NB4 (cell line): ENCODE measurements around the gene STXBP2.

Experiments used
- MYC ChIP-seq: IDR thresholded peaks from 2 replicates; pipeline ENCODE4 v1.6.1; 2011; ENCODE audit warnings: low read depth, low read length
- POLR2A ChIP-seq: IDR thresholded peaks from 2 replicates; pipeline ENCODE4 v1.6.1; 2011; ENCODE audit warnings: mild to moderate bottlenecking; ENCODE audit not compliant: insufficient read length; ENCODE audit errors: extremely low read depth
- TF ChIP-seq, protein P1 (sequence below): IDR thresholded peaks from one replicate; pipeline ENCODE4 v1.5.1; 2012; ENCODE audit warnings: low read depth, low read length

DNA sequence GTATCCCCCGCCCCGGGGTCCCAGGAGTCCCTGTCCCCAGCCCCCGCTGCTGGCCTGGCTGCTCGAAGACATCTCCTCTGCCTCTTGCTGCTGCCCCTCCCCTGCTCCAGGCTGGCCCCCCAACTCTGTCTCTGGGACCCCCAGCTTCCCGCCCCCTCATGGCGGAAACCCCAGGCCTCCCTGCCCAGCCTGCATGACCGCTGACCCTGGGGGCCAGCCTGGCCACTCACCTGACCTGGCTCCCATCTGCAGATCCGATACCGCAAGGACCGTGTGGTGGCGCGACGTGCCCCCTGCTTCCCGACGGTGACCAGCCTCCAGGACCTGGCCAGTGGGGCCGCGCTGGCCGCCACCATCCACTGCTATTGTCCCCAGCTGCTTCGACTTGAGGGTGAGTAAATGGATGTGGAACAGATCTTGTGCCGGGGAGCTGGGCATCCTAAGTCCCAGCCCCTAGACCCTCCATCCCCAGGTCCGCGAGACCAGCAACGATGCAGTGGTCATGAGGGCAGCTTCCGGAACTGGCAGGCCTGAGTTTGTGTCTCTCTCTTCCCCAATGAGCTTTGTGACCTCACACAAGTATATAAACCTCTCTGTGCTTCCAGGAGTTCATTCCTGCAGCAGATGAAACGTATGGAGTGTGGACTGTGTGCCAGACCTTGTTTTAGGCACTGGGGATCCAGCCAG lies 28.9 kb upstream of the STXBP2 start:
- TF ChIP-seq, protein P1, sequence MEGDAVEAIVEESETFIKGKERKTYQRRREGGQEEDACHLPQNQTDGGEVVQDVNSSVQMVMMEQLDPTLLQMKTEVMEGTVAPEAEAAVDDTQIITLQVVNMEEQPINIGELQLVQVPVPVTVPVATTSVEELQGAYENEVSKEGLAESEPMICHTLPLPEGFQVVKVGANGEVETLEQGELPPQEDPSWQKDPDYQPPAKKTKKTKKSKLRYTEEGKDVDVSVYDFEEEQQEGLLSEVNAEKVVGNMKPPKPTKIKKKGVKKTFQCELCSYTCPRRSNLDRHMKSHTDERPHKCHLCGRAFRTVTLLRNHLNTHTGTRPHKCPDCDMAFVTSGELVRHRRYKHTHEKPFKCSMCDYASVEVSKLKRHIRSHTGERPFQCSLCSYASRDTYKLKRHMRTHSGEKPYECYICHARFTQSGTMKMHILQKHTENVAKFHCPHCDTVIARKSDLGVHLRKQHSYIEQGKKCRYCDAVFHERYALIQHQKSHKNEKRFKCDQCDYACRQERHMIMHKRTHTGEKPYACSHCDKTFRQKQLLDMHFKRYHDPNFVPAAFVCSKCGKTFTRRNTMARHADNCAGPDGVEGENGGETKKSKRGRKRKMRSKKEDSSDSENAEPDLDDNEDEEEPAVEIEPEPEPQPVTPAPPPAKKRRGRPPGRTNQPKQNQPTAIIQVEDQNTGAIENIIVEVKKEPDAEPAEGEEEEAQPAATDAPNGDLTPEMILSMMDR = no peak
- TF ChIP-seq MYC (no peak), POLR2A (no peak)
